Endometrium (tissue), 2 donors: ENCODE results near the gene MSH3.
"Not testable (repeated sequence)": the region's sequence is repeated elsewhere in the genome, so short reads cannot be mapped to it uniquely, and the experiment has no call there.

Source experiments
- FAIRE-seq: peaks from 2 replicates; lab custom pipeline; 2012; peaks lifted over from hg19 to GRCh38; lab: Jason Lieb, UNC
- donor health status: control.
- donor health status: control.

MSH3 gene

GRCh38 chr5:80854583-80854982, 200.1 kb downstream of the MSH3 start:
- FAIRE-seq: no peak

DNA sequence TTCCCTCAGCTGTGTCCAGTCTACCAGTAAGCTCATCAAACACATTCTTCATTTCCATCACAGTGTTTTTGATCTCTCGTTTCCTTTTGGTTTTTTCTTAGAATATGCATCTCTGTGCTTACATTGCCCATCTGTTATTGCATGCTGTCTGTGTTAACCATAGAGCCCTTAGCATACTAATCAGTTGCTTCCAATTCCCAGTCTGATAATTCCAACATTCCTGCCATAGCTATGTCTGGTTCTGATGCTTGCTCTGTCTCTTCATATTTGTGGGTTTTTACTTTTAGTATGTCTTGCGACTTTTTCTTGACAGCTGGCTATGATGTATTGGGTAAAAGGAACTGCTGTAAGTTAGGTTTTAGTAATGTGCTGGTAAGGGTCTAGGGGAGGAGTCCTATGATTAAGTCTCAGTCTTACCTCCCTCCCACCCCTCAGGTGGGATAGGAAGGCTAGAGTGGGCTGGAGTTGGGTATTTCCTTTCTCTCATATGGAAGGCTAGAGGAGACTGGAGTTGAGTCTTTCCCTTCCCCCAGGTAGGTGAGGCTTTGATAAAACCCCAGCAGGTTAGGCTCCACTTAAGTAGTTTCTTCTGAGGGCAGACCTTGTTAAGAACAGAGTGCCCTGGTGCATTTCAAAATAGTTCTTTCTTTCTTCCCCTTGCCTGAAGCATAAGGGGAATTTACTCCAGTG, 206.6 kb downstream of the MSH3 start:
- no peak for FAIRE-seq

DNA sequence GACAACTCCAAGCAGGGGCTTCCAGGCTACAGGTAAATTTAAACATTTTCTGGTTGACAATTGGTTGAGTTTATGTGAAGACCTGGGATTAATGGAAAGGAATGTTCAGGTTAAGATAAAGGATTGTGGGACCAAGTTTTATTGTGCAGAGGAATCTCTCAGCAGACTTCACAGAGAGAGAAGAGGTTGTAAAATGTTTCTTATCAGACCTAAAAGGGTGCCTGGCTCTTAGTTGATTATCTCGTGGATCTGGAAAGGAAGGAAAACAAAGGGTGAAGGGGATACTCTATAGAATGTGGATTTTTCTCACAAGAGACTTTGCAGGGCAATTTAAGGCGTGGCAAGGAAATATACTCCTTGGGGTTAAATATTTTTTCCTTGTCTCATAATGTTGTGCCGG, 209.3 kb downstream of the MSH3 start:
- FAIRE-seq: no peak

GRCh38 chr5:80864109-80864508, 209.7 kb downstream of the MSH3 start:
- no peak for FAIRE-seq

- no peak for FAIRE-seq
Measured at GRCh38 chr5:80864706-80865435, 210.4 kb downstream of the MSH3 start.

- no peak for FAIRE-seq
Measured at GRCh38 chr5:80865551-80865950, 211.1 kb downstream of the MSH3 start.

- FAIRE-seq: no peak
Measured at GRCh38 chr5:80866371-80866770, 211.9 kb downstream of the MSH3 start.

GRCh38 chr5:80867233-80867632, 212.8 kb downstream of the MSH3 start:
- no peak for FAIRE-seq

DNA sequence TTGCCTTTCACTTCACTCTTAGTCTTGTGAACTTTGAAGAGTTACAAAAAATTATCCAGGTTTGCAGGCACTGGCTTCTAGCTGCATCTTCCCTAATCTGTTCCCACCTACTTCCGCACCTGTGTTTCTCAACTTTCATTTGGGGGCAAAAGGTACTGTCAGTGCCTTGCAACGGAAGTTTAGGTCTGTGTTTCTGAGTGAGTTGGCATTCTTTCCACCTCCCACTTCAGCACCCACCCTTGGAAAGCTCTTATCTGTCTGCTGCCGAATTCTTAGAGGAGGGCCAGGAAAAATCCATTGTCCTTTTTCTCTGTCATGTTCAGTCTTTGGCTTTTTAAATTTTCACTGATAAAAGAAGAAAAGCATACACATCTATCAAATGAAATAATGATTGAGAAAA, 216.0 kb downstream of the MSH3 start:
- FAIRE-seq: no peak

- no peak for FAIRE-seq
Measured at GRCh38 chr5:80871541-80871961, 217.1 kb downstream of the MSH3 start.

GRCh38 chr5:80874162-80874561, 219.7 kb downstream of the MSH3 start:
- no peak for FAIRE-seq

- FAIRE-seq: no peak
Measured at GRCh38 chr5:80877592-80877991, 223.1 kb downstream of the MSH3 start.

DNA sequence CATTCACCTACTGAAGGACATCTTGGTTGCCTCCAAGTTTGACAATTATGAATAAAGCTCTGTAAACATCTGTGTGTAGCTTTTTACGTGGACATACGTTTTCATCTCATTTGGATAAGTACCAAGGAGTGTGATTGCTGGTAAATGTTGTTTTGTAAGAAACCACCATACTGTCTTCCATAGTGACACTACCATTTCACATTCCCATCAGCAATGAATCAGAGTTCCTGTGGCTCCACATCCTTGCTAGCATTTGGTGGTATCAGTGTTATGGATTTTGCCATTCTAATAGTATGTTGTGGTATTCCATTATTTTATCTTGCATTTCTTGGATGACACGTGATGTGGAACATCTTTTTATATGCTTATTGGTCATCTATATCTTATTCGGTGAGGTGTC, 227.3 kb downstream of the MSH3 start:
- no peak for FAIRE-seq

- not testable (repeated sequence) for FAIRE-seq
Measured at GRCh38 chr5:80883390-80883789, 228.9 kb downstream of the MSH3 start.

- FAIRE-seq: no peak
Measured at GRCh38 chr5:80884086-80884813, 229.8 kb downstream of the MSH3 start.

GRCh38 chr5:80884929-80885328, 230.5 kb downstream of the MSH3 start:
- FAIRE-seq: no peak

GRCh38 chr5:80885396-80886000, 231.0 kb downstream of the MSH3 start:
- no peak for FAIRE-seq

- no peak for FAIRE-seq
Measured at GRCh38 chr5:80894083-80894482, 239.6 kb downstream of the MSH3 start.

GRCh38 chr5:80895523-80895922, 241.1 kb downstream of the MSH3 start:
- no peak for FAIRE-seq

DNA sequence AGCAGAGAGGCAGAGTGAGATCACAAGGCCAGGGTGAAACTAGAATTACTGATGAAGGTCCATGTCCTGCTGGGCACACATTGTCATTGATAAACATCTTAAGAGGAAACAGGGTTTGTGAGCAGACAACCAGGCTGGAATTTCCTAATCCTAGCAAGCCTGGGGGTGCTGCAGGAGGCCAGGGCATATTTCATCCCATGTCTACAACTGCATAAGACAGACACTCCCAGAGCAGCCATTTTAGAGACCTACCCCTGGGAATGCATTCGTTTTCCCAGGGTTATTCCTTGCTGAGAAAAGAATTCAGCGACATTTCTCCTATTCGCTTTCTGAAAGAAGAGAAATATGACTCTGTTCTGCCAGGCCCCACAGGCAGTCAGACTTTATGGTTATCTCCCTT, 248.2 kb downstream of the MSH3 start:
- not testable (repeated sequence) for FAIRE-seq

GRCh38 chr5:80904533-80905187, 250.2 kb downstream of the MSH3 start:
- FAIRE-seq: no peak

DNA sequence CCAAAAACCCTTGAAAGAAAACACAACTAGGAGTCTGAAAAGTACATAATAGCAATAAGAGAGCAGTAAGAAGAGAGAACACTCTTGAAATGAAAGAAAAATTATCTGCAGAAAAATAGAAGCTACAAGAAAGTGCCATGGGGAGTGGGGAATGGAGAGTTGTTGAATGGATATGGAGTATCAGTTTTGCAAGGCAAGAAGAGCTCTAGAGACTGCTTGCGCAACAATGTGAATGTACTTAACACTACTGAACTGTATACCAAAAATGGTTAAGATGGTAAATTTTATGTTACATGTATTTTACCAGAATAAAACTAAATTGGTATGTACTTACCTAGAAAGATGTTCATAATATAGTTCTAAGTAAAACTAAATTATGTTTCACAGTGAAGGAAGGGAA, 251.0 kb downstream of the MSH3 start:
- no peak for FAIRE-seq
